ENCODE data around the gene PPP2CA. TPM values are rescaled to one million over a fixed set of nuclear protein-coding genes. Genes with fewer than 3 reads are reported as not detected.
"Not testable (repeated sequence)": the region's sequence is repeated elsewhere in the genome, so short reads cannot be mapped to it uniquely, and the experiment has no call there.

PPP2CA gene
- total and polyA plus RNA-seq, 2 experiments from 2014 or later, result 195 to 249 TPM

DNA sequence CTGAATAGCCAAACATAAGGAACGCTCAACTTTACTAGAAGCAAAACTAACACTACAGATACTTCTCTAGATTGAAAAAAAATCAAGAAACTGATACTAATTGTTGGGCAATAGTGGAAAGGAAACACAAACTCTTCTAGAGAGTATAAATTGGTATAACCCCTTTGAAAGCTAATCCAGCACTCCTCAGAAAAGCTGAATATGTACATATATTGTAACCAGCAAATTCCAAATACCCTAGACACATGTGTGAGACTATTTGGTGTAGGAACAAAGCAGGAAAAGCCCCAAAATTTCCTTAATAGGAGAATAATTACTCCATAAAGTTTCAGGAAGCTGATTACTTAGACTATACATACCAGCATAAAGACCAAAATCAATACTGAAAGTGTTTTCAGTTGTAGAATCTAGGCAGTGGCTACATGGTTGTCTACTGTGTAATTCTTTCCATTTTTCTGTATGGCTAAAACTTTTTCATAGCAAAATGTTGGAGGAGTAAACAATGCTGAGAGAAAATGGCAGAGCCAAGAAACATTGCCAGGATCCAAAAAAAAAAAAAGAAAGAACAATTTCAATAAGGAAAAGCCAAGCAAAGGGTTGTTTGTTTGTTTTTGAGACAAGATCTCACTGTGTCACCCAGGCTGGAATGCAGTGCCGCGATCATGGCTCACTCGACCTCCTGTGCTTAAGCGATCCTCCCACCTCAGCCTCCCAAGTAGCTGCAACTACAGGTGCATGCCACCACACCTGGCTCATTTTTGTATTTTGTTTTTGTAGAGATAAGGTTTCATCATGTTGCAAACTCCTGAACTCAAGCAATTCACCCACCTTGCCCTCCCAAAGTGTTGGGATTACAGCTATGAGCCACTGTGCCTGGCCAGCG is 64.1 kb downstream of the PPP2CA start:
- H3K27ac ChIP-seq, result no peak overlapping the region
- H3K9me3 ChIP-seq (ENCODE audit: low read depth), result peaks cover 10% of the 10 kb centered on the region
- H3K4me2 ChIP-seq, result no peak overlapping the region
- H3K27me3 ChIP-seq, result no peaks in the 10 kb centered on the region
- H3K4me3 ChIP-seq, result no peak overlapping the region
- TF ChIP-seq EZH2 (IDR thresholded peaks at IDR 0.05; ENCODE audit: borderline replicate concordance), result no peak
- TF ChIP-seq EZH2phosphoT487 (IDR thresholded peaks at IDR 0.05; ENCODE audit: low read depth, severe bottlenecking, unreplicated experiment), result no peak
- no peak for TF ChIP-seq CTCF (IDR thresholded peaks at IDR 0.05; ENCODE audit: poor library complexity)
- H3K79me2 ChIP-seq, result peaks cover 71% of the 10 kb centered on the region
- 99% methylated on average over 6 of the region's 6 CpGs for WGBS (ENCODE audit: low lambda C conversion rate, missing lambda C conversion rate)
- peaks cover 18% of the 10 kb centered on the region for H3K36me3 ChIP-seq (replicated peaks; ENCODE audit: insufficient read depth, low read depth)
- no peaks in the 10 kb centered on the region for H3K4me1 ChIP-seq (ENCODE audit: insufficient read depth)
- peaks cover 11% of the 10 kb centered on the region for H4K20me1 ChIP-seq (ENCODE audit: insufficient read depth, poor library complexity, severe bottlenecking)
- H3K9me2 ChIP-seq (replicated peaks; ENCODE audit: insufficient read depth), result no peaks in the 10 kb centered on the region
- DNase-seq (ENCODE audit: low spot score), result no peak
- no peak overlapping the region for H2AFZ ChIP-seq

GRCh38 chr5:134153657-134154056 is 72.2 kb downstream of the PPP2CA start:
- peaks cover 23% of the 10 kb centered on the region for H4K20me1 ChIP-seq (ENCODE audit: insufficient read depth, poor library complexity, severe bottlenecking)
- DNase-seq (ENCODE audit: low spot score), result no peak
- H3K27me3 ChIP-seq, result no peaks in the 10 kb centered on the region
- no peak overlapping the region for H3K27ac ChIP-seq
- H3K9me3 ChIP-seq (ENCODE audit: low read depth), result no peaks in the 10 kb centered on the region
- H3K79me2 ChIP-seq, result peaks cover 52% of the 10 kb centered on the region
- H3K4me3 ChIP-seq, result no peak overlapping the region
- WGBS (ENCODE audit: low lambda C conversion rate, missing lambda C conversion rate), result 95% methylated on average over 1 of the region's 1 CpG
- TF ChIP-seq EZH2 (IDR thresholded peaks at IDR 0.05; ENCODE audit: borderline replicate concordance), result no peak
- TF ChIP-seq CTCF (IDR thresholded peaks at IDR 0.05; ENCODE audit: poor library complexity), result no peak
- TF ChIP-seq EZH2phosphoT487 (IDR thresholded peaks at IDR 0.05; ENCODE audit: low read depth, severe bottlenecking, unreplicated experiment), result no peak
- H3K36me3 ChIP-seq (replicated peaks; ENCODE audit: insufficient read depth, low read depth), result peaks cover 1% of the 10 kb centered on the region
- H3K4me2 ChIP-seq, result no peak overlapping the region
- H3K9me2 ChIP-seq (replicated peaks; ENCODE audit: insufficient read depth), result no peaks in the 10 kb centered on the region
- H2AFZ ChIP-seq, result no peak overlapping the region
- H3K4me1 ChIP-seq (ENCODE audit: insufficient read depth), result no peaks in the 10 kb centered on the region

DNA sequence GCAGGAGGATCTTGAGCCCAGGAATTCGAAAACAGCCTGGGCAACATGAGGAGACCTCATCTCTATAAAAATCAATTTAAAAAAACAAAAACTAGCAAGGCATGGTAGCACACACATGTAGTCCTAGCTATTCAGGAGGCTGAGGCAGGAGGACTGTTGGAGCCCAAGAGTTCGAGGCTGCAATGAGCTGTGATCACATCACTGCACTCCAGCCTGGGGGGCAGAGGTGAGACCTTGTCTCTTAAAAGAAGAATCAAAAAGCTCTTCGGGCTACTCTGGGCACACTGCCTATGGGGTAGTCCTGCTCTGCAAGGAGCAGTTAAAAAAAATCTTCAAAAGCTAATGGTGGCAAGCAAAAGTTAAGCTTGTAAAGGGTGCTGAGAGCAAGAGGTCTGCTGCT is 72.6 kb downstream of the PPP2CA start:
- Histone ChIP-seq H3K27me3 (no peaks in the 10 kb centered on the region), H3K9me2 (replicated peaks; ENCODE audit: insufficient read depth) (no peaks in the 10 kb centered on the region), H3K79me2 (peaks cover 55% of the 10 kb centered on the region), H4K20me1 (ENCODE audit: insufficient read depth, poor library complexity, severe bottlenecking) (peaks cover 23% of the 10 kb centered on the region), H3K36me3 (replicated peaks; ENCODE audit: insufficient read depth, low read depth) (no peaks in the 10 kb centered on the region), H2AFZ (no peak overlapping the region), H3K4me1 (ENCODE audit: insufficient read depth) (no peaks in the 10 kb centered on the region), H3K4me3 (no peak overlapping the region), H3K27ac (no peak overlapping the region), H3K9me3 (ENCODE audit: low read depth) (no peaks in the 10 kb centered on the region), H3K4me2 (no peak overlapping the region)
- 98% methylated on average over 3 of the region's 3 CpGs for WGBS (ENCODE audit: low lambda C conversion rate, missing lambda C conversion rate)
- TF ChIP-seq EZH2phosphoT487 (IDR thresholded peaks at IDR 0.05; ENCODE audit: low read depth, severe bottlenecking, unreplicated experiment) (no peak), EZH2 (IDR thresholded peaks at IDR 0.05; ENCODE audit: borderline replicate concordance) (no peak)
- no peak for DNase-seq (ENCODE audit: low spot score)

GRCh38 chr5:134152173-134152832 is 73.6 kb downstream of the PPP2CA start:
- not testable (repeated sequence) for H2AFZ ChIP-seq; H3K27ac ChIP-seq; H3K9me3 ChIP-seq (ENCODE audit: low read depth); H3K27me3 ChIP-seq; H3K36me3 ChIP-seq (replicated peaks; ENCODE audit: insufficient read depth, low read depth); H3K9me2 ChIP-seq (replicated peaks; ENCODE audit: insufficient read depth); H3K4me2 ChIP-seq; H3K4me3 ChIP-seq; H3K4me1 ChIP-seq (ENCODE audit: insufficient read depth); DNase-seq (ENCODE audit: low spot score)
- Histone ChIP-seq H3K79me2 (peaks cover 56% of the 10 kb centered on the region), H4K20me1 (ENCODE audit: insufficient read depth, poor library complexity, severe bottlenecking) (peaks cover 24% of the 10 kb centered on the region)
- WGBS (ENCODE audit: low lambda C conversion rate, missing lambda C conversion rate), result 96% methylated on average over 15 of the region's 15 CpGs

Measured in hepatocyte (in vitro differentiated cells).